PC-9 (cell line): ENCODE data around the gene ZNF587.

Experiments used
- CTCF ChIP-seq: fragments of 200-600 bp; sonication (generic); conservative IDR thresholded peaks from 2 replicates; pipeline ENCODE4 v1.6.1; 2017; ENCODE audit warnings: mixed run types, antibody characterized with exemption, mild to moderate bottlenecking, moderate library complexity
- EZH2 ChIP-seq: fragments of 200-600 bp; sonication (generic); IDR thresholded peaks from 2 replicates; pipeline ENCODE4 v1.8.0; 2017; ENCODE audit warnings: antibody characterized with exemption, low read depth

- TF ChIP-seq CTCF: no peak
- no peak for TF ChIP-seq EZH2
Measured at GRCh38 chr19:57802269-57802668, 47.4 kb upstream of the ZNF587 start.
